Stimulated activated CD8-positive, alpha-beta memory T cell treated with anti-CD3 and anti-CD28 coated beads, Interleukin-2, amount 100 ng/mL, for 1 hour (primary cell): ENCODE results near the gene KCNK15.
"Not testable (repeated sequence)": the region's sequence is repeated elsewhere in the genome, so short reads cannot be mapped to it uniquely, and the experiment has no call there.

Source experiments
- DNase-seq, 2 donors: peaks; one replicate each; pipeline ENCODE4 v3.0.0-alpha.2; 2020; ENCODE audit warnings: low read depth in 2 of 2

Gene KCNK15

DNA sequence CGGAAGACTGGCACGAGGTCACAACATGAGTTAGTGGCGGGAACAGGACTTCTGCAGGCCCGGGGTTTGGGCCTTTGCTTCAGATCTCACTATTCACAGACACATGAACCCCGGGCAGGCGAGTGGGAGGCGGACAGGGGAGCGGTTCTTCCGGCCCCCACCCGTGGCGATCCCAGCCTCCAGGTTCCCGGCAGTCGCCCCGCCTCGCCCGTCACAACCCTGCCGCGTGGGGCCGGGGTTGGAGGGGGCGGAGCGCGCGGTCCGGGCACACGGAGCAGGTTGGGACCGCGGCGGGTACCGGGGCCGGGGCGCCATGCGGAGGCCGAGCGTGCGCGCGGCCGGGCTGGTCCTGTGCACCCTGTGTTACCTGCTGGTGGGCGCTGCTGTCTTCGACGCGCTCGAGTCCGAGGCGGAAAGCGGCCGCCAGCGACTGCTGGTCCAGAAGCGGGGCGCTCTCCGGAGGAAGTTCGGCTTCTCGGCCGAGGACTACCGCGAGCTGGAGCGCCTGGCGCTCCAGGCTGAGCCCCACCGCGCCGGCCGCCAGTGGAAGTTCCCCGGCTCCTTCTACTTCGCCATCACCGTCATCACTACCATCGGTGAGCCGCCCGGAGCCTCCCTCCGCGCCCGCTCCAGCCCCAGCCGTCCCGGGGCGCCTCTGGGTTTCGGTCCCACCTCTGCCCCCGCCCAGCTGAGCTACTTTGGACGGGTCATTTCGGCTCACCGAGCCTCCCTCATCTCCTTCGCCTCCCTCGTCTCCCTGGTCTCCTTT is at the start of gene KCNK15:
TSS of gene KCNK15 (plus strand) at position 268 of the 769 bp plus-strand sequence. CDS start at position 314, 46 bp downstream.
- DNase-seq = no peak

DNA sequence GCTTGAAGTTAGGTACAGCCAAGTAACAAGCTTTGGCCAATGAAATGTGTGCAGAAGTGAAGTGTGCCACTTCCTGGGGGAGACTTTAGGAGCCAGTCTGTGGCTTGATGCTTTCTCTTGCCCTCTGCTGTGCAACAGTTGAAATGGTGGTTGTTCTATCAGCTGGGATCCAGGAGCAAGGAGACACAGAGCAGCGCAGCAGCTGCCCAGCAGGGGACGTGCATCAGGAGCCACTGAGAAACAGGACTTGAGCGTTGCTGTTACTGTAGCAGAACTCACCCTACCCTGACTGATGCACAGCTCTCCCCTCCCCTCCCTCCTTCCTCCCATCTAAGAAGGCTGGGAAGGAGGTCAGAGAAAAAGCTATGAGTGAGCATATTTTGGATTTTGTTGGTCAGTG is 49.4 kb upstream of the KCNK15 start:
- no peak for DNase-seq

DNA sequence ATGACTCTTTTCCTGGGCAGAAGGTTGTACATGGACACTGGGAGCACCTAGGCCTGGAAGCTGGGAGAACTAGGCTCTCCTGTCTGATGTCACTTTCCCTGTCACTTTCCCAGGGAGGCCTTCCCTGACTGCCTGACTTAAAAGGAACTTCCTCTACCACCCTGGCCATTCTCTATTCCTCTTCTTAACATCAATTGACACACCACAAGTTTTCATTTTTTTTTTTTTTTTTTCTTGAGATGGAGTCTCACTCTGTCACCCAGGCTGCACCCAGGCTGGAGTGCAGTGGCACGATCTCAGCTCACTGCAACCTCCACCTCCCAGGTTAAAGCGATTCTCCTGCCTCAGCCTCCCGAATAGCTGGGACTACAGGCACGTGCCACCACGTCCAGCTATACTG is 48.6 kb upstream of the KCNK15 start:
- DNase-seq = not testable (repeated sequence)

DNA sequence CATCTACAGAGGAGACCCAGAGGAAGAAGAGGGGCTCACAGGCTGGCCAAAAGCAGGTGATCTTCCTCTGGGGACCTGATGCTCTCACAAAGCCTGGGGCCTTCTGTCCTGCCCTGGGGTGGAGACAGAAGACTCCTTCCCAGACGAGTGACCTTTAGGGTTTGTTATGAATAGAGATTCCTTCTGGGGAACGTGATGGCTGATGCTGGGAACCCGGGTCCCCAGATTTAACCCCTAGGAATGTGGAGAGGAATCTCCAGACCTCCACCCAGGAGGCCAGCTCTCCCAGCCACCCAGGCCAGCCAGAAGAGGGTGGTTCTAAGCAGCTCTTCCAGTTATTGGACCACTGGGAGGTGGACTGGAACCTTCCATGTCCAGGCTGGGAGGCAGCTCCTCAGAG is 47.3 kb upstream of the KCNK15 start:
- DNase-seq = no peak

DNA sequence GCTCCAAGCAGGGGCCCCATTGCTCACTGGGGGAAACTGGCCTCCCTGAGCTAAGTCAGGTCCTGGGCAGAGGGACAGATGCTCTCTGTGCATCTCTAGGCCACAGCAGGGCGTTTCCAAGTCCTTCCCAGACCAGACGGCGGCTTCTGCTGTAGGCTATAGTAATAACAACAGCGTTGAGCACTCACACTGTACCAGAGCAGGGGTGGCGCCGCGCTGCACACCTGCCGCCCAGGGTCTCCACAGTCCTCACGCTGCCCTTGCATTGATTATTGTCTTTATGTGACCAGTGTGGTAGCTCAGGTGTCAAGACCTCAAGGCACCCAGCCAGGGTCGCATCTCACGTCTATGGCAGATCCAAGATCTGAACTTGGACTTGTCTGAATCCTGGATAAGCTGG is 45.4 kb upstream of the KCNK15 start:
- DNase-seq = no peak

DNA sequence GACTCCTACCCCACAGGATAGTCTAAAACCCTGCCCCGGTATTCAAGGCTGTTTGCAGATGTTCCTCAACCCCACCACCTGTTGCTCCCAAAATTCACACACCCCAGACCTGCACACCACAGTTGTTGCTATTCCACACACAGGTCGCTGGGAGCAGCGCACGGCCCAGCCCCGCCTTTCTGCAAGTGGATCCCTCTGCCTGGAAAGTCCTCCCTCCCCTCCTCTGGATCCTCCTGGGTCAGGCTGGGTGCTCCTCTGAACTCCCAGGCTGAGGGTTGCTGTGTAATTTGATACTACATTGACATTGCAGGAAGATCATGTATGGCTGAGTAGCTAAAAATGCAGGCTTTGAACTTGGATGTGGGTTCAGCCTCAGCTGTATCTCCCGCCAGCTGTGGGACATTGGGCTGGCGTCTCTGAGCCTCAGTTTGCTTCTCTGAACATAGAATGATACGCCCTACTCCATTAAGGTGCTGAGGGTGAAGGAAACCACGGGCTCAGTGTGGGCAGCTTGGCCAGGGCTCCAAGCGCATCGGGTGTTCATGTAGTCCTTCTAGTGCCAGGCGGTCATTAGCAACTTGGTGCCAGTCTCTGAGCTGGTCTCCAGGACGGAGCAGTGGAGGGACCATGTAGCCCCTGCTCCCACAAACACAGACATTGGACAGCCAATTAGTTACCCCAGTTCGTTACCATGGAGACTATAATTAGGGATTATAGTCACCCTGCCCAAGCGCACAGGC is 44.4 kb upstream of the KCNK15 start:
- no peak for DNase-seq

DNA sequence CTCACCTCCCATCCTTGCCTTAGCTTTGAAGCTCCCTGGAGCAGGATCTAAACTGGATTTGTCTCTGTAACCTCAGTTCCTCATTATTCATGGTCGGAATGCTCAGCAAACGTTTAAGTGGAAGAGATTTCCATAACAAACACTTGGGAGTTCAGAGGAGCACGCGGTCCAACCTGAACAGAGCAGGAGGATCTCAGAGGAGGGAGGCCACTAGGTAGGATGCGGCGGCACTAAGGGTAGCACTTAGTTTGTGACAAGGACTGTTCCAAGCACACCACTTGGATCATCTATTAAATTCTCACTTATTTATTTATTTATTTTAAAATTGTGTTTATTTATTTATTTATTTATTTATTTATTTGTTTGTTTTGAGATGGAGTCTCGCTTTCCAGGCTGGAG is 43.8 kb upstream of the KCNK15 start:
- no peak for DNase-seq

DNA sequence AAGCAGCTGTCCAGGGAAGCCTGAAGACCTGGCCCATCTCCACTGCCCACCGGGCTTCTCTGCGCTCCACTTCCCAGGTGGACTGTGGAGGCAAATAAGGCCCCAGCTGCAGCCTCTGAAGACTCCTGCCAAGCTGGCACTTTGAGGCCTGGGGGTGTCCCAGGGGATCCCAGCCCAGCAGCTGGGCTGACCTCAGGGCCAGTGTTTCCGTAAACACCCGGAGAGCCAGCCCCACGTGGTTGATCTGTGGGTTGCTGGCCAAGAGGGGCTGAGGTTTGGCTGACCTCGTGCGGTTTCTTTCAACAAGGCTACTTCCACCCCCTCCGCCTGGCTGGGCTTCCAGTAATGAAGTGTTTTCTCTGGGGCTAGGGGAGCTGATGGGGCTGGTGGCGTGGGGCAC is 42.9 kb upstream of the KCNK15 start:
- DNase-seq = no peak

DNA sequence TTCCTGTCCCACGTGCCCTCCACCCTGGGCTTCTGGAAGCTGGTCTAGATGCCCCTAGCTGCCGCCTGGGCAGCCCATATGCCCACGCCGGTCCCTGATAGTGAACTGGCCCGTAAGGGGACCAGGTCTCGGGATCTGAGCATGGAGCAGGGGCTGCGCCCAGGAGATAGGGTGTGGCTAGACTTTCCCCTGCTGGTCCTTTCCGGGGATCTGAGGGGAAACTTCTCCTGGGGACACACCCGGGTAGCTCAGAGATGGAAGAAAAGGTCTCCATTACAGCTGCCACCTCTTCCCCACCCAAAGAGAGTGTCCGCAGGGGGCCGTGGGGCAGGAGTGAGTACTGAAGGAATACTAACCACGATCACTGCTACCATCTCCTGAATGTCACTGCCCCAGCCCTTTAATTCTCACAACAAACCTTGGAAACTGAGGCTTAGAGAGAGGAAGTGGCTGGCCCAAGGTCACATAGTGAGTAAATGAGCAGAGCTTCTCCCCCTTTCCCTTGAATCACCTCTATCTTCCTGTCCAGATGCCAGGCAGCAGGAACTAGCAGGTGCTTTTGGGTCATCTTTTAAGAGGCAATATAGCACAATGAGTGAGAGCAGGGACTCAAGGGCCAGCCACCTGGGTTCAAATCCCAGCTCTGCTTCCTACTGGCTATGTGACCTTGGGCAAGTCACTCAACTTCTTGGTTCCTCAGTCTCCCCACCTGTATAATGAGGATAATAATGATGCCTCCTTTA is 42.3 kb upstream of the KCNK15 start:
- no peak for DNase-seq

DNA sequence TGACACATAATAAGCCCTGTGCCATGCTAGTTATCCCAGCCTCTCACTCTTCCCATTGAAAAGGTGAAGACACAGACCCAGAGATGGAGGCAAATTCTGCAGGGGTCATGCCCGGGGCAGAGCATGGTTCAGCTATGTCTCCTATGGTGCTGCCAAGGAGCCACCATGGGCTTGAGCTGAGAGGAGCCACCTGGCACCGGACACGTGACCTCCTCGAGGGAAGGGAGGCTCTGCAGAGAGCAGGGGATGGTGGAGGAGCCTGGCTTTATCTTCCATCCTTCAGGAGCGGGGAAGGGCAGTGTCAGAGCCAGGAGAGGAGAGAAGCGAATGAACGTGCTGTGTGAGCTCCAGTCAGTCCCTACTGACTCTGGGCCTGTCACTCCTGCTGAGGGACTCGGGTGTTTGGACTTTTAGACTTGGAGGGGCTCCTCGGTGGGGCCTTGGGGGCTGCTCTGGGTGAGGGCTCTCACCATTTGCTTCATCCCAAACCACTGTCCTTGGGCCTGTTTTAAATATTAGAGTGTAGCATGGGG is 41.6 kb upstream of the KCNK15 start:
- DNase-seq = no peak

DNA sequence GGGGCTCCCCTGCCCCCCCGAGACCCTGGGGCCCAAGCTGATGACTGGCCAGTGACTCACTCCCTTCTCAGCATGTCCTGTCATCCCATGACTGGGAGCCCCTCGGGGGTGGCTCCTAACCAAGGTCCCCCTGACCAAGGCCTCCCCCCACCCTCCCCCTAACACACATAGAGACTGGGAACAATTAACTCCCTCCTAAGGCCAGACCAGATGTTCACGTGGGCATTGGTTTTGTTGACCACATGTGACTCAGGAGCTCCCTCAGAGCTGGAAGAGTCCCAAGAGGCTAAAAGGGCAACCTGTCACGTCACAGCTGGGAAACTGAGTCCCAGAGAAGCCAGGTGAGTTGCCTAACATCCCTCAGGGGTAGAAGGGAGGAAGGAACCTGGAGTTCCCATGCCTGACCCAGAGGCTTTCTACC is 41.1 kb upstream of the KCNK15 start:
- no peak for DNase-seq

DNA sequence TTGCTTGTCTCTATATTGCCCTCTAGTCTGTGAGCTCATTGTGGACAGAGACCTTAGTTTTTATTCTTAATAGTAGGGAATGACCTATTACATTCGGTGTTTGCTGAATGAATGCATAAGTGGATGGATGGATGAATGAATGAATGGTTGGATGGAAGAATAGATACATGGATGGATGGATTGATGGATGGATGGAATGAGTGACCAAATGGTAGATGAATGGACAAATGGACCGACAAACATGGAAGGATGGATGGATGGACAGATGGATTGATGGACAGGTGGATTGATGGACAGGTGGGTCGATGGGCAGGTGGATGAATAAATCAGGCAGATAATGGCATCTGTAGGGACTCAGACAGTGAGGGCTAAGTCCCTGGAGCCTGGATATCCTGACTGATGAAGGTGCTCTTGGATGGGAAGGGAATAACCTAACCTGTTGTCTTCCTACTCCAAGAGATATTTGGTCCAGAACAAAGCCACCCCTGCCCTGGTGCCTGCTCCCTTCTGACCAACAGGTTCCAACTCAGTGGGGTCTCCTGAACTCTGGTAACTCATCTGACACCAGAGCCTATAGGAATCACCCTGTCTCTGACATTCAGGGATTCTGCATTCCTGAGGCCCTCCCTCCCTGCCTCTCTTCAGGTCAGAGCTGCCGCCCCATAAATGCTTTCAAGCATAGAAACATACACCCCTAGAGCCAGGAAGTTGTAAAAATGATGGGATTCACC is 40.1 kb upstream of the KCNK15 start:
- no peak for DNase-seq

DNA sequence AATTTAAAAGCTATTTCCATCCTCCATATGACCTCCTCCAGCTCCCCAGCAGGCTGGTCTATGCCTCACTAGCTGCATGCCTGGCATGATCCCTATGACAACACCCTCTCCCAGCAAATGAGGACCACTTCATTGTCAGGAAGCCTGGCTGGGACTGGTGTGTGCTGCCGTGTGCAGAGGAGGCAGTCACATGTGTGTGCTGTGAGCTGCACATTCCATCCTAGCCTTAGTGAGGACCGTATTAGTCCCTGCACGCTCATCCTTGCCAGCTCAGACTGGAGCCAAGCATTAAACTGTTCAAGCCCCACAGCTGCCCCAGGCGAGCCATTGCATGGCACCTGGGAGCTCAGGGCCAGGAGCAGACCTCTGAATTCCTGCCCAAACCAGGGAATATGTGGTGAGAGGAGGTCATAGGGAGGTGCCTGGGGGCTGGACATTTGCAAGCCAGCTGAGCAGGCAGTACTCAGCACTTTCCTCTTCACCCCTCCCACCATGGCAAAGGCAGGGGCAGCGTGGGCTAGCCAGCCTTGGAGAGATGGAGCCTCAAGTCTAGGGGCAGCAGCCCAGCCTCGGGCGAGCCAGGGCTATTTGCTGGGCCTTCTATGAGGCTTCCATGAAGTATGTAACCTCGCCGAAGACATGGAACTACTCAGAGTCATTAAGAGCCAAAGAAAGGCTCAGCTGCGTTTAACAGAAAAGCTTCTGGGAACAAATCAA is 39.2 kb upstream of the KCNK15 start:
- DNase-seq = no peak

DNA sequence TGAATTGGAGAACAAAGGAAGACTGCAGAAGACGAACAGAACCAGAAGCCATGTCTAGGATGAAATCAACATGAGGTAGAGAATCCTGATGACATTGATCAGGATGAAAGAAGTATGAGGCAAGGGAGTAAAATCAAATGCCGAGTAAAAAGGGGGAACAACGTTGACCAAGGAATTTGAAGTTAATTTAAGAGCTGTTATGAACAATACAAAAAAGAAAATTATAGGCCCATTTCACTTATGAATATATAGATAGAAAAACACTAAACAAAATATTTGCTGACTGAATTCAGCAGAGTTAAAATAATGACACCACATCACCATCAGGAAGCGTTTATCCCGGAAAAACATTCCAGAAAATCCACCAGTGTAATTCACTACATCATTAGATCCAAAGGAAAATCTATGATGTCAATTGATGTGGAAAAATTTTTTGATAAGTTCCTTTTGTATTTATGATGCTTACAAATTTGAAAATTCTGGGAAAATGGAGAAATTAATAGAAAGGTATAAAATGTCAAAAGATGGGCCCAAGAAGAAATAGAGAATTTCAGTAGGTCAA is 38.6 kb upstream of the KCNK15 start:
- DNase-seq = no peak

DNA sequence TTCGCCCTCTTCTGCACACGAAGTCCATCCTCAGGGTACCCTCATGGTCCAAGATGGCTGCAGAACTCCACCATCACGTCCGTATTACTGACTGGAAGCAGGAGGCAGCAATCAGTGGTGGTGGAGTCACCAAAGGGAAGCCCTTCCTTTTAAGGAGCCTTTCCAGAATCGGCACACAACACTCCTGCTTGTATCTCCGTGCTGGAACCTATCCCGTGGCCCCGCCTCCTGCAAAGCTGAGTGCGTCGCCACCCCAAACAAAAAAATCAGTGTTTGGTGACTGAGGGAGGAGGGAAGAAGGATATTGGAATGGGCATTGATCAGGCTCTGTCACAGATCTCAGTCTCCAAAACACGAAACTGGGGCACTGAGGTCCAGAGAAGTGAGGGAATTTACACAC is 36.3 kb upstream of the KCNK15 start:
- DNase-seq = no peak

DNA sequence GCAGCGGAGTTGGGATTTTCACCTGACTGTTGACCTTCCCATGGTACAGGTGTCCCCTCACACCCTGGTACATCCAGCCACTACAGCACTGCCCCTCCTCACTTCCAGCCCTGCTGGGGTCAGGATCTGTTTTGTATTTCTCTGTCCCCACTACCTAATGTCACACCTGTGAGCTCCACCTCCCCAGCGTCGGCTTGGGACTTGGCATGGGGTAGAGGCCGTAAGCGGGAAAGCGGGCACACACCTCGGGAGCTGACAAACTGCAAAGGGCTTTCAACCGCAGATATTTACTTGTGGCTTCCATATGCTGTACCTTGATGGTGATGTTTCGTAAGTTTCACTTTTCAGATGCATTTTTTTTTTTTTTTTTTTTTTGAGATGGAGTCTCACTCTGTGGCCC is 35.9 kb upstream of the KCNK15 start:
- no peak for DNase-seq

DNA sequence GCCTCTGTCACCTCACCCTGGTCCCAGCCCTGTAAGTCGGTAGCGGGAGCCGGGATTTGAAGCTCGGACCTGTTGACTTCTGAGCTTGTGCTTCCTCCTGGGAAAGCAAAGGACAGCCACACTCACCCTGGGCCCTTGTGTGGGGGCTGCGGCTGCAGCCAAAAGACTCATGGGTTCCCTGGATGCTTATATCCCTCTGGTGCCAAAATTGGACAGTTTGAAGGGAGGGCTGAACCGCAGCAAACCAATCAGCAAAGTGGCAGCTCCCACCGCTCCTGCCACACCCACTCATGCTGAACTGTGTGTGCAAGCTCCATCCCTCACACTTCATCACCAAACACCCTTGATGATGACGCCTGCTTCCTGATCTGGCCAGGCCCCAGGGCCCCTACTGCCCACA is 34.4 kb upstream of the KCNK15 start:
- DNase-seq = no peak

DNA sequence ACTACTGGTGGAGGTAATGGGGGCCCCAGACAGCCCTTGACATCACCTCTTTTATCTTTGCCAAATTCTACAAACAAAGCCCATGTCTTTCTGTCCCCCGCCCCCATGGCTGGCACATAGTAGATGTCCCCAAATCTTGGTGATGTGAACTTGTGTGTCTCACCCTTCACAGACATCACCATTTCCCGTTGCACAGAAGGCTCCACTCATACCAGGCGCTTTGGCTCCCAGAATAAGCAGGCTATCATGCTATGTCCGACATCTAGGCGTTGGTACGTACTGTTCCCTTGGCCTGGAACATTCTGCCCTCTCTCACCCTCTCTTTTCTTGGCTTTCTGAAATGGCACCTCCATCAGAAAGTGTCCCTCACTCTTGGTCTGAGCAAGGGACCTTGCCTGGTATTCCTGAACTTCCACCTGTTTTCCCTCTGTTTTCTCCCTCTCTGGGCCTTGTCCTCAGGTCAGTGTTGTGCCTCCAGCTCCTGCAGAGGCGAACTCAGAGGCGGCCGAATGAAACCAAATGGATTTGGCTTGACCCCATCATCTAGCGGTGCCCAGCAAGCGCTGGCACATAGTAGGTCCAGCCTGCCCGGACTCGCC is 31.5 kb upstream of the KCNK15 start:
- no peak for DNase-seq

DNA sequence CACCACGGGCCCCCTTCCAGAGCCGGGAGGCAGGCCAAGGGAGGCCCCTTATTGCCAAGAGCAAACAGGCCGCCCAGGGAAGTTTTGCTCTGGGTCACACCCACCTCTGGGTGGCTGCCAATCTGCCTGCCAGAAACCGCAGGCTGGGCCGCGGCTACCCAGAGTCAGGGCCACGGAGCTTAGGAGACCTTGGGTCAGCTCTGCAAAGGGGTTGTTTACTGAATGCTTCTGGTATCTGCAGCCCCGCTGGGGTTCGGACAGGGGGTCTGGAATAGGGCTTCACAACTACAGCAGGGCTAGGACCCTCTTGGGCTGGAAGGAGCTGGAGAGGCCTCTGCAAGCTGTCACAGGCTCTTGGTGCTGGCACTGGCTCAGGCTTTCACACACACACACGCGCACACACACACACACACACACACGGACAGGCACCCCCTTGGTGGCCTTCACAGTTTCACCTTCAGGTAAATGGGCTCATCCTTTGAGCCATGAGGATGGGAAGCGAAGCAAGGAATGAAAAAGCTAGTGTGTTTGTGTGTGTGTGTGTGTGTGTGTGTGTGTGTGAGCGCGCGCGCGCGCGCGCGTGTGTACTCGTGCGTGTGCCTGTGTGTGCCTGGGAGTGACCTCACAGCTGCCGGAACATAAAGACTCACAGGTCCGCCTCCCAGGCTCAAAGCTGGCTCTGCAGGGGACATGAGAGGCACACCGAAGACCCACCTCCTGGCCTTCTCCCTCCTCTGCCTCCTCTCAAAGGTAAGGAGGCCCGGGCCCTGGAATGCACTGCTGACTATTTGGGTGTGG is 30.8 kb upstream of the KCNK15 start, which contains the start of gene CCN5:
TSS of gene CCN5 (plus strand) at position 669 of the 798 bp plus-strand sequence. CDS start at position 691, 22 bp downstream.
- no peak for DNase-seq
